ENCODE measurements around the gene TK1.

DNA sequence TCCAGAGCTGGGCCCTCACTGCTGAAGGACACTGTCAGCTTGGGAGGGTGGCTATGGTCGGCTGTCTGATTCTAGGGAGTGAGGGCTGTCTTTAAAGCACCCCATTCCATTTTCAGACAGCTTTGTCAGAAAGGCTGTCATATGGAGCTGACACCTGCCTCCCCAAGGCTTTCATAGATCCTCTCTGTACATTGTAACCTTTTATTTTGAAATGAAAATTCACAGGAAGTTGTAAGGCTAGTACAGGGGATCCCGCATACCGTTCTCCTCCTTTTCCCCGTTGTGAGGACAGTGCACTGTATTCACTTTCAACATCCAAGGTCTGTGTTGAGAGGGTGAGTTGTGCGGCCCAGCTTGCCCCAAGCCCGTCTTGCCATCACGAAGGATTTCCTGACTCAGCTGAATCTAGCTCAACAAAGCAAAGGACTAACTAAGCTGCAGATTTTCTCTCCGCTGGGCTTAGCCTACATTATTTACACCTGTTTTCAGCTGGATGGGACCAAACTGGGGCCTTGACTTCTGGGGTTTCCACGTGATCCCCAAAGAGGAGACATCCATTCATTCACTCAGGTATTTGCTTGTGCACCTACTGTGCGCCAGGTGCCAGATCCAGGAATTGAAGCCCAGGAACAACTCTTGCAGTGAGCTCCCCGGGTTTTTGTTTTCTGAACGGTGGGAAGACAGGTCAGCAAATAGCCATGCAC lies 39.4 kb upstream of the TK1 start:
- TF ChIP-seq, protein P1, sequence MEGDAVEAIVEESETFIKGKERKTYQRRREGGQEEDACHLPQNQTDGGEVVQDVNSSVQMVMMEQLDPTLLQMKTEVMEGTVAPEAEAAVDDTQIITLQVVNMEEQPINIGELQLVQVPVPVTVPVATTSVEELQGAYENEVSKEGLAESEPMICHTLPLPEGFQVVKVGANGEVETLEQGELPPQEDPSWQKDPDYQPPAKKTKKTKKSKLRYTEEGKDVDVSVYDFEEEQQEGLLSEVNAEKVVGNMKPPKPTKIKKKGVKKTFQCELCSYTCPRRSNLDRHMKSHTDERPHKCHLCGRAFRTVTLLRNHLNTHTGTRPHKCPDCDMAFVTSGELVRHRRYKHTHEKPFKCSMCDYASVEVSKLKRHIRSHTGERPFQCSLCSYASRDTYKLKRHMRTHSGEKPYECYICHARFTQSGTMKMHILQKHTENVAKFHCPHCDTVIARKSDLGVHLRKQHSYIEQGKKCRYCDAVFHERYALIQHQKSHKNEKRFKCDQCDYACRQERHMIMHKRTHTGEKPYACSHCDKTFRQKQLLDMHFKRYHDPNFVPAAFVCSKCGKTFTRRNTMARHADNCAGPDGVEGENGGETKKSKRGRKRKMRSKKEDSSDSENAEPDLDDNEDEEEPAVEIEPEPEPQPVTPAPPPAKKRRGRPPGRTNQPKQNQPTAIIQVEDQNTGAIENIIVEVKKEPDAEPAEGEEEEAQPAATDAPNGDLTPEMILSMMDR (IDR thresholded peaks at IDR 0.05) = no peak
- TF ChIP-seq TCF7L2 (IDR thresholded peaks at IDR 0.05; ENCODE audit: low read depth, low read length) (no peak), SIN3A (IDR thresholded peaks at IDR 0.05; ENCODE audit: borderline replicate concordance, insufficient read depth, low read depth, low read length) (no peak)
- TF ChIP-seq, protein P2, sequence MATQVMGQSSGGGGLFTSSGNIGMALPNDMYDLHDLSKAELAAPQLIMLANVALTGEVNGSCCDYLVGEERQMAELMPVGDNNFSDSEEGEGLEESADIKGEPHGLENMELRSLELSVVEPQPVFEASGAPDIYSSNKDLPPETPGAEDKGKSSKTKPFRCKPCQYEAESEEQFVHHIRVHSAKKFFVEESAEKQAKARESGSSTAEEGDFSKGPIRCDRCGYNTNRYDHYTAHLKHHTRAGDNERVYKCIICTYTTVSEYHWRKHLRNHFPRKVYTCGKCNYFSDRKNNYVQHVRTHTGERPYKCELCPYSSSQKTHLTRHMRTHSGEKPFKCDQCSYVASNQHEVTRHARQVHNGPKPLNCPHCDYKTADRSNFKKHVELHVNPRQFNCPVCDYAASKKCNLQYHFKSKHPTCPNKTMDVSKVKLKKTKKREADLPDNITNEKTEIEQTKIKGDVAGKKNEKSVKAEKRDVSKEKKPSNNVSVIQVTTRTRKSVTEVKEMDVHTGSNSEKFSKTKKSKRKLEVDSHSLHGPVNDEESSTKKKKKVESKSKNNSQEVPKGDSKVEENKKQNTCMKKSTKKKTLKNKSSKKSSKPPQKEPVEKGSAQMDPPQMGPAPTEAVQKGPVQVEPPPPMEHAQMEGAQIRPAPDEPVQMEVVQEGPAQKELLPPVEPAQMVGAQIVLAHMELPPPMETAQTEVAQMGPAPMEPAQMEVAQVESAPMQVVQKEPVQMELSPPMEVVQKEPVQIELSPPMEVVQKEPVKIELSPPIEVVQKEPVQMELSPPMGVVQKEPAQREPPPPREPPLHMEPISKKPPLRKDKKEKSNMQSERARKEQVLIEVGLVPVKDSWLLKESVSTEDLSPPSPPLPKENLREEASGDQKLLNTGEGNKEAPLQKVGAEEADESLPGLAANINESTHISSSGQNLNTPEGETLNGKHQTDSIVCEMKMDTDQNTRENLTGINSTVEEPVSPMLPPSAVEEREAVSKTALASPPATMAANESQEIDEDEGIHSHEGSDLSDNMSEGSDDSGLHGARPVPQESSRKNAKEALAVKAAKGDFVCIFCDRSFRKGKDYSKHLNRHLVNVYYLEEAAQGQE (IDR thresholded peaks at IDR 0.05; ENCODE audit: insufficient read depth in 1 of 2, low read depth in 2 of 2, low read length in 1 of 2) = no peak
